ENCODE results near the gene PRRG2. TPM values are rescaled to one million over a fixed set of nuclear protein-coding genes. Genes with fewer than 3 reads are reported as not detected.

The PRRG2 gene
- total and polyA plus RNA-seq, 2 of the 13 experiments (the other 11 are each of a cell fraction or from before 2014, with no cell fraction given) = 0.66 to 0.82 TPM

DNA sequence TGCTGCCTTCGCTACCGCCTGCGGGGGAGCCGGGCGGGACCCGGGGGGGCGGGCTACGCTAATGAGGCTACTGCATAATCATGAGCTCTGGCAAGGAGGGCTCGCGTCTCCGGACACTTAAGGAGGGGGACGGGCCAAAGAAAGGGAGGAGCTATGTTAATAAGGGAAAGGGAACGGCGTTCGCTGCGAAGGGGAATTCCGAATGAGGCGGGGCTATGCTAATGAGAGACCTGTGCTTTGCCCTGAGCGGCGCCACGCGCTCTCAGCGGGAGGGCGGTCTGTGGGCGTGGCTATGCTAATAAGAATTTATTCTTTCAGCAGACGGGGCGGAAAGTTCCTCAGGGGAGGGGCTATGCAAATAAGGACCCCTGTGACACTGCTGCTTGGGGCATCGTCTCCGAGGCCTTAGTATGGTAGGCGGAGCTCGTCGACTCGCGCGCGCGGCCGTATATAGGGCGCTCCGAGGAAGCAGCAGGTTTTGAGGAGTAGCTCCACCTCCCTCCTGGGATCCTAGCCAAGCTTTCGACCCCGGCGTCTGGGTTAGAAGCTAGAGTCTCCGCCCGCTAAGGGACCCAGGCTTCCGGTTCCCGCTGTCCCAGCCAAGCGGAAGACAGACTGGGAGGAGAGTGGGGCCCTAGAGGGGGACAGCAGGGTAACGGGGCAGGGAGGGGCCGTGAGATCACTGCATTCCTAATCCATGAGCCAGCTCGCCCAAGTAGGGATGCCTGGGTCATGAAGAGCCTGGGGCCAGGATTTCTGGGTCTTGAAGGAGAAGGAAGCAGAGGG, 59.2 kb downstream of the PRRG2 start, which contains the start of gene RRAS (continued):
- TF ChIP-seq, protein P1, sequence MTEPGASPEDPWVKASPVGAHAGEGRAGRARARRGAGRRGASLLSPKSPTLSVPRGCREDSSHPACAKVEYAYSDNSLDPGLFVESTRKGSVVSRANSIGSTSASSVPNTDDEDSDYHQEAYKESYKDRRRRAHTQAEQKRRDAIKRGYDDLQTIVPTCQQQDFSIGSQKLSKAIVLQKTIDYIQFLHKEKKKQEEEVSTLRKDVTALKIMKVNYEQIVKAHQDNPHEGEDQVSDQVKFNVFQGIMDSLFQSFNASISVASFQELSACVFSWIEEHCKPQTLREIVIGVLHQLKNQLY (CRISPR knock-in tag; IDR thresholded peaks at IDR 0.05) = 0 out of 2 replicates have a peak, but pooled peaks have one; percentile 7
- TF ChIP-seq ZC3H13 (CRISPR knock-in tag; IDR thresholded peaks at IDR 0.05) (no peak), HOXA3 (CRISPR knock-in tag; IDR thresholded peaks at IDR 0.05) (peak; percentile 82; the same call in 1 of the 2 replicates), ZNF792 (CRISPR knock-in tag; IDR thresholded peaks at IDR 0.05) (no peak), ZNF546 (CRISPR knock-in tag; conservative IDR thresholded peaks at IDR 0.05) (no peak), FOXP1 (IDR thresholded peaks at IDR 0.05) (no peak), FOXP1 (CRISPR knock-in tag; IDR thresholded peaks at IDR 0.05) (no peak), ZNF501 (CRISPR knock-in tag; IDR thresholded peaks at IDR 0.05) (peak; percentile 78; the same call in 1 of the 2 replicates), POLR2A (IDR thresholded peaks at IDR 0.05; ENCODE audit: insufficient read depth in 1 of 2, low read depth in 2 of 2, low read length in 2 of 2) (peak in 1 of 2 experiments; percentile 76; a peak in 3 of 4 replicates), ZNF383 (CRISPR knock-in tag; IDR thresholded peaks at IDR 0.05; ENCODE audit: borderline replicate concordance) (no peak), NR2F1 (CRISPR knock-in tag; IDR thresholded peaks at IDR 0.05) (no peak; a peak in 1 of 4 replicates), NR2F2 (IDR thresholded peaks at IDR 0.05; ENCODE audit: borderline replicate concordance, low read depth) (no peak), ZNF619 (CRISPR knock-in tag; IDR thresholded peaks at IDR 0.05) (no peak), ZNF605 (CRISPR knock-in tag; IDR thresholded peaks at IDR 0.05) (peak; percentile 73; the same call in 1 of the 2 replicates), BRCA1 (CRISPR knock-in tag; IDR thresholded peaks at IDR 0.05) (no peak), ZNF180 (CRISPR knock-in tag; IDR thresholded peaks at IDR 0.05; ENCODE audit: borderline replicate concordance, low read depth) (no peak), ELF4 (CRISPR knock-in tag; IDR thresholded peaks at IDR 0.05; ENCODE audit: borderline replicate concordance) (peak; percentile 59; the same call in 1 of the 2 replicates), KDM2A (CRISPR knock-in tag; IDR thresholded peaks at IDR 0.05; ENCODE audit: borderline replicate concordance, low read depth) (peak; percentile 77; the same call in 1 of the 2 replicates), ZNF350 (CRISPR knock-in tag; IDR thresholded peaks at IDR 0.05; ENCODE audit: borderline replicate concordance, low read depth) (peak; percentile 79; the same call in 1 of the 2 replicates), ZBTB7A (CRISPR knock-in tag; IDR thresholded peaks at IDR 0.05) (no peak)
- TF ChIP-seq, protein P2, sequence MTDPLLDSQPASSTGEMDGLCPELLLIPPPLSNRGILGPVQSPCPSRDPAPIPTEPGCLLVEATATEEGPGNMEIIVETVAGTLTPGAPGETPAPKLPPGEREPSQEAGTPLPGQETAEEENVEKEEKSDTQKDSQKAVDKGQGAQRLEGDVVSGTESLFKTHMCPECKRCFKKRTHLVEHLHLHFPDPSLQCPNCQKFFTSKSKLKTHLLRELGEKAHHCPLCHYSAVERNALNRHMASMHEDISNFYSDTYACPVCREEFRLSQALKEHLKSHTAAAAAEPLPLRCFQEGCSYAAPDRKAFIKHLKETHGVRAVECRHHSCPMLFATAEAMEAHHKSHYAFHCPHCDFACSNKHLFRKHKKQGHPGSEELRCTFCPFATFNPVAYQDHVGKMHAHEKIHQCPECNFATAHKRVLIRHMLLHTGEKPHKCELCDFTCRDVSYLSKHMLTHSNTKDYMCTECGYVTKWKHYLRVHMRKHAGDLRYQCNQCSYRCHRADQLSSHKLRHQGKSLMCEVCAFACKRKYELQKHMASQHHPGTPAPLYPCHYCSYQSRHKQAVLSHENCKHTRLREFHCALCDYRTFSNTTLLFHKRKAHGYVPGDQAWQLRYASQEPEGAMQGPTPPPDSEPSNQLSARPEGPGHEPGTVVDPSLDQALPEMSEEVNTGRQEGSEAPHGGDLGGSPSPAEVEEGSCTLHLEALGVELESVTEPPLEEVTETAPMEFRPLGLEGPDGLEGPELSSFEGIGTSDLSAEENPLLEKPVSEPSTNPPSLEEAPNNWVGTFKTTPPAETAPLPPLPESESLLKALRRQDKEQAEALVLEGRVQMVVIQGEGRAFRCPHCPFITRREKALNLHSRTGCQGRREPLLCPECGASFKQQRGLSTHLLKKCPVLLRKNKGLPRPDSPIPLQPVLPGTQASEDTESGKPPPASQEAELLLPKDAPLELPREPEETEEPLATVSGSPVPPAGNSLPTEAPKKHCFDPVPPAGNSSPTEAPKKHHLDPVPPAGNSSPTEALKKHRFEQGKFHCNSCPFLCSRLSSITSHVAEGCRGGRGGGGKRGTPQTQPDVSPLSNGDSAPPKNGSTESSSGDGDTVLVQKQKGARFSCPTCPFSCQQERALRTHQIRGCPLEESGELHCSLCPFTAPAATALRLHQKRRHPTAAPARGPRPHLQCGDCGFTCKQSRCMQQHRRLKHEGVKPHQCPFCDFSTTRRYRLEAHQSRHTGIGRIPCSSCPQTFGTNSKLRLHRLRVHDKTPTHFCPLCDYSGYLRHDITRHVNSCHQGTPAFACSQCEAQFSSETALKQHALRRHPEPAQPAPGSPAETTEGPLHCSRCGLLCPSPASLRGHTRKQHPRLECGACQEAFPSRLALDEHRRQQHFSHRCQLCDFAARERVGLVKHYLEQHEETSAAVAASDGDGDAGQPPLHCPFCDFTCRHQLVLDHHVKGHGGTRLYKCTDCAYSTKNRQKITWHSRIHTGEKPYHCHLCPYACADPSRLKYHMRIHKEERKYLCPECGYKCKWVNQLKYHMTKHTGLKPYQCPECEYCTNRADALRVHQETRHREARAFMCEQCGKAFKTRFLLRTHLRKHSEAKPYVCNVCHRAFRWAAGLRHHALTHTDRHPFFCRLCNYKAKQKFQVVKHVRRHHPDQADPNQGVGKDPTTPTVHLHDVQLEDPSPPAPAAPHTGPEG (CRISPR knock-in tag; IDR thresholded peaks at IDR 0.05) = no peak
- TF ChIP-seq, protein P3, sequence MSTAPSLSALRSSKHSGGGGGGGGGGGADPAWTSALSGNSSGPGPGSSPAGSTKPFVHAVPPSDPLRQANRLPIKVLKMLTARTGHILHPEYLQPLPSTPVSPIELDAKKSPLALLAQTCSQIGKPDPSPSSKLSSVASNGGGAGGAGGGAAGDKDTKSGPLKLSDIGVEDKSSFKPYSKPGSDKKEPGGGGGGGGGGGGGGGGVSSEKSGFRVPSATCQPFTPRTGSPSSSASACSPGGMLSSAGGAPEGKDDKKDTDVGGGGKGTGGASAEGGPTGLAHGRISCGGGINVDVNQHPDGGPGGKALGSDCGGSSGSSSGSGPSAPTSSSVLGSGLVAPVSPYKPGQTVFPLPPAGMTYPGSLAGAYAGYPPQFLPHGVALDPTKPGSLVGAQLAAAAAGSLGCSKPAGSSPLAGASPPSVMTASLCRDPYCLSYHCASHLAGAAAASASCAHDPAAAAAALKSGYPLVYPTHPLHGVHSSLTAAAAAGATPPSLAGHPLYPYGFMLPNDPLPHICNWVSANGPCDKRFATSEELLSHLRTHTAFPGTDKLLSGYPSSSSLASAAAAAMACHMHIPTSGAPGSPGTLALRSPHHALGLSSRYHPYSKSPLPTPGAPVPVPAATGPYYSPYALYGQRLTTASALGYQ (CRISPR knock-in tag; IDR thresholded peaks at IDR 0.05) = no peak

Measured in HepG2 (cell line).